Hypothalamus (tissue), 51 donors: ENCODE data around the gene LENG1.
"Not testable (repeated sequence)": the region's sequence is repeated elsewhere in the genome, so short reads cannot be mapped to it uniquely, and the experiment has no call there.

ENCODE experiments used
- DNase-seq, 51 donors: peaks; one replicate each; lab custom pipeline; 2025; lab: John Stamatoyannopoulos, UW

The LENG1 gene

GRCh38 chr19:54159352-54160181, at the start of gene LENG1:
Gene LENG1, minus strand, starts transcription at chr19:54159721. Its CDS starts 26 bp downstream, at chr19:54159695.
- peak; percentile 90 to 100 (median 99) for DNase-seq

GRCh38 chr19:54208784-54209057, 49.2 kb upstream of the LENG1 start:
- DNase-seq, result no peak

- DNase-seq, result peak in 33 of 51 donors; percentile 3 to 65 (median 35)
Measured at GRCh38 chr19:54207983-54208783, 48.7 kb upstream of the LENG1 start.

GRCh38 chr19:54207676-54207982, 48.1 kb upstream of the LENG1 start:
- DNase-seq, result no peak

GRCh38 chr19:54207193-54207592, 47.7 kb upstream of the LENG1 start:
- DNase-seq, result not testable (repeated sequence)

GRCh38 chr19:54206831-54207177, 47.3 kb upstream of the LENG1 start:
- no peak for DNase-seq

GRCh38 chr19:54206030-54206830, 46.7 kb upstream of the LENG1 start:
- no peak for DNase-seq

- no peak for DNase-seq
Measured at GRCh38 chr19:54204767-54205468, 45.4 kb upstream of the LENG1 start.

GRCh38 chr19:54203151-54203611, 43.7 kb upstream of the LENG1 start:
- no peak for DNase-seq

GRCh38 chr19:54201980-54202379, 42.5 kb upstream of the LENG1 start:
- DNase-seq, result no peak

- no peak for DNase-seq
Measured at GRCh38 chr19:54201172-54201701, 41.7 kb upstream of the LENG1 start.

- DNase-seq, result no peak
Measured at GRCh38 chr19:54199401-54199800, 39.9 kb upstream of the LENG1 start.

- DNase-seq, result no peak
Measured at GRCh38 chr19:54197121-54197520, 37.6 kb upstream of the LENG1 start.

GRCh38 chr19:54196536-54196935, 37.0 kb upstream of the LENG1 start:
- DNase-seq, result no peak

- DNase-seq, result not testable (repeated sequence)
Measured at GRCh38 chr19:54194463-54194862, 34.9 kb upstream of the LENG1 start.

- no peak for DNase-seq
Measured at GRCh38 chr19:54193011-54193410, 33.5 kb upstream of the LENG1 start.

GRCh38 chr19:54191811-54192453, 32.4 kb upstream of the LENG1 start:
- DNase-seq, result peak in 1 of 51 donors; percentile 47

- DNase-seq, result peak in 44 of 51 donors; percentile 39 to 98 (median 90)
Measured at GRCh38 chr19:54191011-54191810, 31.7 kb upstream of the LENG1 start, which contains the start of gene TSEN34. Gene TSEN34, plus strand, starts transcription at chr19:54191308. Its CDS starts 57 bp downstream, at chr19:54191365.

- peak; percentile 95 to 100 (median 99) for DNase-seq
Measured at GRCh38 chr19:54190503-54191010, 31.0 kb upstream of the LENG1 start.
